Activated CD4-positive, alpha-beta memory T cell treated with anti-CD3 and anti-CD28 coated beads, Interleukin-2, amount 10 ng/mL, durations not matched to agents 7 days and 5 days (primary cell): ENCODE results near the gene EHD1. TPM values are rescaled to one million over a fixed set of nuclear protein-coding genes. Genes with fewer than 3 reads are reported as not detected.
A peak's percentile ranks its signal among the peaks of the same experiment; 100 is the strongest.

ENCODE experiments used
- CTCF ChIA-PET: fragments of 350-600 bp; sonication (Branson Sonifier 250); formaldehyde crosslinking; loops from one replicate; lab custom pipeline; 2021; ENCODE audit warnings: antibody characterized with exemption, inconsistent platforms; lab: Charles Lee
- POLR2A ChIA-PET: fragments of 350-600 bp; sonication (Branson Sonifier 250); formaldehyde crosslinking; loops from one replicate; lab custom pipeline; 2021; ENCODE audit warnings: antibody characterized with exemption; lab: Charles Lee
- DNase-seq: peaks from one replicate; pipeline ENCODE4 v3.0.0-alpha.2; 2020
- H3K27ac Mint-ChIP-seq: one replicate; pipeline ENCODE4 v1.8.0; 2021; ENCODE audit warnings: mild to moderate bottlenecking, mixed read lengths
- H3K27me3 Mint-ChIP-seq: one replicate; pipeline ENCODE4 v1.8.0; 2021; ENCODE audit warnings: mixed read lengths
- H3K36me3 Mint-ChIP-seq: one replicate; pipeline ENCODE4 v1.8.0; 2021; ENCODE audit warnings: low read depth, mixed read lengths
- H3K4me1 Mint-ChIP-seq: one replicate; pipeline ENCODE4 v1.8.0; 2021; ENCODE audit warnings: mixed read lengths
- H3K4me3 Mint-ChIP-seq: one replicate; pipeline ENCODE4 v1.8.0; 2021; ENCODE audit warnings: mild to moderate bottlenecking, mixed read lengths
- H3K9me3 Mint-ChIP-seq: one replicate; pipeline ENCODE4 v1.8.0; 2021; ENCODE audit warnings: mixed read lengths
- total RNA-seq, 2 experiments: library from RNA; stranded (reverse); gene quantifications; one replicate each; pipeline ENCODE4 v1.2.3, GENCODE V29; 2021

The EHD1 gene
- total RNA-seq, 2 experiments from 2014 or later, result 138 to 146 TPM

GRCh38 chr11:64905516-64906313 lies 27.3 kb upstream of the EHD1 start:
- H3K4me1 Mint-ChIP-seq, result peaks cover 8% of the 10 kb centered on the region
- CTCF ChIA-PET, result no interaction called here
- no peak for DNase-seq
- H3K27me3 Mint-ChIP-seq, result no peaks in the 10 kb centered on the region
- POLR2A ChIA-PET, result no interaction called here
- H3K36me3 Mint-ChIP-seq, result peaks cover 18% of the 10 kb centered on the region
- no peak overlapping the region for H3K4me3 Mint-ChIP-seq
- H3K27ac Mint-ChIP-seq, result no peak overlapping the region
- H3K9me3 Mint-ChIP-seq, result no peaks in the 10 kb centered on the region

GRCh38 chr11:64903291-64903833 lies 24.9 kb upstream of the EHD1 start:
- peaks cover 28% of the 10 kb centered on the region for H3K36me3 Mint-ChIP-seq
- H3K4me3 Mint-ChIP-seq, result no peak overlapping the region
- H3K27ac Mint-ChIP-seq, result no peak overlapping the region
- ChIA-PET POLR2A (no interaction called here), CTCF (no interaction called here)
- H3K9me3 Mint-ChIP-seq, result no peaks in the 10 kb centered on the region
- no peak for DNase-seq
- H3K27me3 Mint-ChIP-seq, result no peaks in the 10 kb centered on the region
- peaks cover 13% of the 10 kb centered on the region for H3K4me1 Mint-ChIP-seq

- CTCF ChIA-PET, result no interaction called here
Observed at GRCh38 chr11:64902102-64902900, 23.9 kb upstream of the EHD1 start.

GRCh38 chr11:64900774-64901173 lies 22.4 kb upstream of the EHD1 start:
- CTCF ChIA-PET, result interaction anchor here (1.2 to 30.2 kb wide), 2 partner anchors 13 to 45 kb away, joined by 5 to 957 read pairs; partner anchors contain the start of gene CDC42BPG

More at GRCh38 chr11:64902102-64902900, 23.9 kb upstream of the EHD1 start:
- no peak for DNase-seq
- POLR2A ChIA-PET, result interaction anchor here (1.2 kb wide), 1 partner anchor 10 kb away, joined by 3 read pairs; no protein-coding TSS in a partner anchor
- Mint-ChIP-seq H3K27ac (no peak overlapping the region), H3K4me1 (peaks cover 13% of the 10 kb centered on the region), H3K36me3 (peaks cover 26% of the 10 kb centered on the region), H3K27me3 (no peaks in the 10 kb centered on the region), H3K9me3 (no peaks in the 10 kb centered on the region), H3K4me3 (no peak overlapping the region)

GRCh38 chr11:64900263-64900678 lies 21.9 kb upstream of the EHD1 start:
- H3K27ac Mint-ChIP-seq, result peak overlapping the region; percentile 1
- peaks cover 13% of the 10 kb centered on the region for H3K4me1 Mint-ChIP-seq
- no peaks in the 10 kb centered on the region for H3K27me3 Mint-ChIP-seq
- CTCF ChIA-PET, result interaction anchor here (1.2 to 30.2 kb wide), 2 partner anchors 13 to 45 kb away, joined by 5 to 957 read pairs; partner anchors contain the start of gene CDC42BPG
- POLR2A ChIA-PET, result interaction anchor here (0.7 to 1.3 kb wide), 4 partner anchors 16 to 234 kb away, joined by 3 to 5 read pairs (median 4); partner anchors contain the start of genes ATG2A and SYVN1
- DNase-seq, result peak; percentile 72
- H3K4me3 Mint-ChIP-seq, result no peak overlapping the region
- peaks cover 26% of the 10 kb centered on the region for H3K36me3 Mint-ChIP-seq
- H3K9me3 Mint-ChIP-seq, result no peaks in the 10 kb centered on the region

More at GRCh38 chr11:64900774-64901173, 22.4 kb upstream of the EHD1 start:
- Mint-ChIP-seq H3K9me3 (no peaks in the 10 kb centered on the region), H3K36me3 (peaks cover 28% of the 10 kb centered on the region), H3K27me3 (no peaks in the 10 kb centered on the region), H3K4me3 (no peak overlapping the region), H3K27ac (no peak overlapping the region), H3K4me1 (peaks cover 13% of the 10 kb centered on the region)
- POLR2A ChIA-PET, result interaction anchor here (0.7 to 1.3 kb wide), 4 partner anchors 16 to 234 kb away, joined by 3 to 5 read pairs (median 4); partner anchors contain the start of genes ATG2A and SYVN1
- DNase-seq, result no peak

- no peak for DNase-seq
- POLR2A ChIA-PET, result interaction anchor here (1.5 kb wide), 1 partner anchor 10 kb away, joined by 3 read pairs; no protein-coding TSS in a partner anchor
- Mint-ChIP-seq H3K4me1 (peaks cover 15% of the 10 kb centered on the region), H3K27ac (no peak overlapping the region), H3K27me3 (no peaks in the 10 kb centered on the region), H3K9me3 (no peaks in the 10 kb centered on the region), H3K4me3 (no peak overlapping the region), H3K36me3 (peaks cover 28% of the 10 kb centered on the region)
- CTCF ChIA-PET, result interaction anchor here (1.4 to 30.2 kb wide), 3 partner anchors 11 to 116 kb away, joined by 4 to 957 read pairs (median 8); partner anchors contain the start of genes ARL2 and CDC42BPG
Observed at GRCh38 chr11:64898541-64898940, 20.1 kb upstream of the EHD1 start.

GRCh38 chr11:64898076-64898445 lies 19.6 kb upstream of the EHD1 start:
- Mint-ChIP-seq H3K9me3 (no peaks in the 10 kb centered on the region), H3K27me3 (no peaks in the 10 kb centered on the region), H3K4me3 (no peak overlapping the region), H3K27ac (no peak overlapping the region), H3K4me1 (peaks cover 15% of the 10 kb centered on the region), H3K36me3 (peaks cover 28% of the 10 kb centered on the region)
- no peak for DNase-seq
- POLR2A ChIA-PET, result interaction anchor here (1.5 kb wide), 1 partner anchor 10 kb away, joined by 3 read pairs; no protein-coding TSS in a partner anchor
- CTCF ChIA-PET, result interaction anchor here (1.4 to 30.2 kb wide), 3 partner anchors 11 to 116 kb away, joined by 4 to 957 read pairs (median 8); partner anchors contain the start of genes ARL2 and CDC42BPG

- no peak for DNase-seq
- Mint-ChIP-seq H3K4me3 (no peak overlapping the region), H3K27me3 (no peaks in the 10 kb centered on the region), H3K27ac (no peak overlapping the region), H3K36me3 (peaks cover 28% of the 10 kb centered on the region), H3K9me3 (no peaks in the 10 kb centered on the region), H3K4me1 (peaks cover 15% of the 10 kb centered on the region)
- POLR2A ChIA-PET, result interaction anchor here (1.5 kb wide), 1 partner anchor 9 kb away, joined by 3 read pairs; no protein-coding TSS in a partner anchor
- CTCF ChIA-PET, result interaction anchor here (1.4 to 30.2 kb wide), 3 partner anchors 10 to 117 kb away, joined by 4 to 957 read pairs (median 8); partner anchors contain the start of genes ARL2 and CDC42BPG
Observed at GRCh38 chr11:64897381-64898075, 19.1 kb upstream of the EHD1 start.

- Mint-ChIP-seq H3K4me3 (no peak overlapping the region), H3K27me3 (no peaks in the 10 kb centered on the region), H3K9me3 (no peaks in the 10 kb centered on the region), H3K4me1 (peaks cover 12% of the 10 kb centered on the region), H3K36me3 (peaks cover 22% of the 10 kb centered on the region), H3K27ac (no peak overlapping the region)
- POLR2A ChIA-PET, result interaction anchor here (25.5 kb wide), 1 partner anchor 40 kb away, joined by 1068 read pairs; the partner anchor contains the start of gene CDC42BPG
- CTCF ChIA-PET, result interaction anchor here (0.5 to 30.2 kb wide), 3 partner anchors 10 to 262 kb away, joined by 3 to 957 read pairs (median 4); partner anchors contain the start of gene CDC42BPG
- DNase-seq, result no peak
Observed at GRCh38 chr11:64896448-64897022, 18.1 kb upstream of the EHD1 start.

- no peak overlapping the region for H3K4me3 Mint-ChIP-seq
- no peaks in the 10 kb centered on the region for H3K9me3 Mint-ChIP-seq
- H3K27ac Mint-ChIP-seq, result no peak overlapping the region
- no peaks in the 10 kb centered on the region for H3K27me3 Mint-ChIP-seq
- ChIA-PET POLR2A (interaction anchor here (25.5 kb wide), 1 partner anchor 38 kb away, joined by 1068 read pairs; the partner anchor contains the start of gene CDC42BPG), CTCF (interaction anchor here (0.9 to 30.2 kb wide), 2 partner anchors 39 to 104 kb away, joined by 3 to 957 read pairs; partner anchors contain the start of gene CDC42BPG)
- peaks cover 15% of the 10 kb centered on the region for H3K36me3 Mint-ChIP-seq
- peaks cover 2% of the 10 kb centered on the region for H3K4me1 Mint-ChIP-seq
- no peak for DNase-seq
Observed at GRCh38 chr11:64894812-64895452, 16.5 kb upstream of the EHD1 start.
